Measurements from ENCODE around the gene PRKRA. TPM values are rescaled to one million over a fixed set of nuclear protein-coding genes. Genes with fewer than 3 reads are reported as not detected.
"Not testable (repeated sequence)": the region's sequence is repeated elsewhere in the genome, so short reads cannot be mapped to it uniquely, and the experiment has no call there.

PRKRA gene
- 49.9 TPM for total RNA-seq

- peak; percentile 98 for DNase-seq
Measured at GRCh38 chr2:178450774-178451525, at the start of gene PRKRA, which contains the start of gene PJVK. Gene PRKRA, minus strand, starts transcription at chr2:178451175. Its CDS starts 145 bp downstream, at chr2:178451030. Gene PJVK, plus strand, starts transcription at chr2:178451378. Its CDS starts 2,032 bp downstream, at chr2:178453410.

- no peak for DNase-seq
Measured at GRCh38 chr2:178499640-178500039, 48.7 kb upstream of the PRKRA start.

- no peak for DNase-seq
Measured at GRCh38 chr2:178498137-178498536, 47.2 kb upstream of the PRKRA start.

- DNase-seq = no peak
Measured at GRCh38 chr2:178496049-178496448, 45.1 kb upstream of the PRKRA start.

GRCh38 chr2:178491612-178492011, 40.6 kb upstream of the PRKRA start:
- no peak for DNase-seq

- DNase-seq = no peak
Measured at GRCh38 chr2:178485356-178485755, 34.4 kb upstream of the PRKRA start.

- no peak for DNase-seq
Measured at GRCh38 chr2:178484245-178485041, 33.5 kb upstream of the PRKRA start.

- DNase-seq = no peak
Measured at GRCh38 chr2:178482437-178482836, 31.5 kb upstream of the PRKRA start.

- DNase-seq = peak; percentile 88
Measured at GRCh38 chr2:178480227-178481181, 29.5 kb upstream of the PRKRA start, which contains the start of gene PLEKHA3. Gene PLEKHA3, plus strand, starts transcription at chr2:178480457. Its CDS starts 413 bp downstream, at chr2:178480870.

- no peak for DNase-seq
Measured at GRCh38 chr2:178479758-178480226, 28.8 kb upstream of the PRKRA start.

GRCh38 chr2:178479275-178479616, 28.3 kb upstream of the PRKRA start:
- DNase-seq = no peak

- DNase-seq = peak; percentile 89
Measured at GRCh38 chr2:178478439-178479274, 27.7 kb upstream of the PRKRA start, which contains the start of gene FKBP7. Gene FKBP7, minus strand, starts transcription at chr2:178478600. Its CDS starts 101 bp downstream, at chr2:178478499.

GRCh38 chr2:178478130-178478438, 27.1 kb upstream of the PRKRA start:
- DNase-seq = no peak

GRCh38 chr2:178477443-178478129, 26.6 kb upstream of the PRKRA start:
- peak; percentile 37 for DNase-seq

GRCh38 chr2:178476477-178476876, 25.5 kb upstream of the PRKRA start:
- DNase-seq = no peak

- no peak for DNase-seq
Measured at GRCh38 chr2:178474560-178474959, 23.6 kb upstream of the PRKRA start.

- DNase-seq = no peak
Measured at GRCh38 chr2:178473931-178474330, 23.0 kb upstream of the PRKRA start.

GRCh38 chr2:178473373-178473772, 22.4 kb upstream of the PRKRA start:
- no peak for DNase-seq

GRCh38 chr2:178471313-178471712, 20.3 kb upstream of the PRKRA start:
- DNase-seq = not testable (repeated sequence)

- DNase-seq = no peak
Measured at GRCh38 chr2:178469219-178469849, 18.4 kb upstream of the PRKRA start.

Data from skin of body (tissue), 2 donors.